Prostate gland (tissue), 2 donors: ENCODE results near the gene CORO2B. TPM values are rescaled to one million over a fixed set of nuclear protein-coding genes. Genes with fewer than 3 reads are reported as not detected.
A peak's percentile ranks its signal among the peaks of the same experiment; 100 is the strongest.

Experiments
- DNase-seq: peaks from one replicate; pipeline ENCODE4 v3.0.0-alpha.2; 2019; ENCODE audit warnings: low spot score
- H3K27ac ChIP-seq, 2 donors: fragments of 200-600 bp; sonication (generic); 2 replicates each; pipeline ENCODE4 v1.5.1; 2017 to 2019
- H3K27me3 ChIP-seq: fragments of 200-600 bp; sonication (generic); replicated peaks from 2 replicates; pipeline ENCODE4 v1.5.1; 2019; ENCODE audit not compliant: insufficient read depth
- H3K36me3 ChIP-seq, 2 donors: fragments of 200-600 bp; sonication (generic); 1 replicate in 1 of 2; 2 replicates in 1 of 2; pipeline versions ENCODE4 v1.5.1 to v1.8.1; 2017 to 2019
- H3K4me1 ChIP-seq: fragments of 200-600 bp; sonication (generic); replicated peaks from 2 replicates; pipeline ENCODE4 v1.5.1; 2019
- H3K4me3 ChIP-seq, 2 donors: fragments of 200-600 bp; sonication (generic); 2 replicates each; pipeline ENCODE4 v1.5.1; 2017 to 2019
- H3K9me3 ChIP-seq: fragments of 200-600 bp; sonication (generic); 2 replicates; pipeline ENCODE4 v1.5.1; 2017
- POLR2A ChIP-seq: fragments of 450-650 bp; IDR thresholded peaks from one replicate; pipeline ENCODE4 v1.6.1; 2016; ENCODE audit warnings: antibody characterized with exemption, mild to moderate bottlenecking
- POLR2AphosphoS5 ChIP-seq: sonication (generic); formaldehyde crosslinking; IDR thresholded peaks from one replicate; pipeline ENCODE4 v1.6.1; 2017; ENCODE audit warnings: antibody characterized with exemption
- WGBS: methylation state at CpG from one replicate; pipeline ENCODE4 v1.1.5; 2018; 5-methylcytosine and 5-hydroxymethylcytosine counted together
- intact Hi-C: fragments of 100-400 bp; cut with DNase I; formaldehyde crosslinking; loops from one replicate; pipeline ENCODE4 v1.14.2; 2022
- total RNA-seq, 2 donors: library from RNA; depleted of rRNA; stranded (reverse); fragments of >200 nt; gene quantifications; one replicate each; pipeline ENCODE4 v1.1.0, GENCODE V29; 2016
- TF ChIP-seq, protein P1 (sequence below), 4 experiments: fragments of 200-600 bp in 2 of 4; fragments of 450-650 bp in 2 of 4; sonication (generic) in 2 of 4; IDR thresholded peaks; 1 replicate in 3 of 4; 2 replicates in 1 of 4; pipeline ENCODE4 v1.5.1; 2016 to 2019; ENCODE audit warnings: antibody characterized with exemption in 4 of 4, mild to moderate bottlenecking in 2 of 4, moderate library complexity in 2 of 4

CORO2B gene
- total RNA-seq, 2 donors from 2014 or later: 0.50 to 1.4 TPM

DNA sequence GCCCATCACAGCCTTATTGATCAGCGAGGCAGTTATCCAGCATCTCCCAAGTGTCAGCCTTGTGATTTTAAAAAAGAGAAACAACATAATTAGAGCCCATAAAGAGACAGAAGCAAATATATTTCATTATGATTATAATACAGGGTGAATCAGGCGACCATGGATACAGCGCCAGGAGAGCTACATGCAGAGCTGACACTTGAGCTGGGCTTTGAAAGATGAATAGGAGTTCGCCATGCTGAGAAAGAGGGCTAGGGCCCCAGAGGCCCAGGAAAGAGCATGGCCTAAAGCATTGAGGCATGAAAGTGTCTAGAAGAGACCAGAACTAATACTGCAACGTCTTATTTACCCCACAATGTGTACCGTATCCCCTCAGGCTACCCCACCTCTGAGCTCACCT lies 4.2 kb upstream of the CORO2B start:
- WGBS: 90% methylated on average over 6 of the region's 6 CpGs
- no peaks in the 10 kb centered on the region for H3K27me3 ChIP-seq
- no peak overlapping the region for H3K27ac ChIP-seq
- no peak for TF ChIP-seq POLR2A
- TF ChIP-seq POLR2AphosphoS5: no peak
- TF ChIP-seq, protein P1, sequence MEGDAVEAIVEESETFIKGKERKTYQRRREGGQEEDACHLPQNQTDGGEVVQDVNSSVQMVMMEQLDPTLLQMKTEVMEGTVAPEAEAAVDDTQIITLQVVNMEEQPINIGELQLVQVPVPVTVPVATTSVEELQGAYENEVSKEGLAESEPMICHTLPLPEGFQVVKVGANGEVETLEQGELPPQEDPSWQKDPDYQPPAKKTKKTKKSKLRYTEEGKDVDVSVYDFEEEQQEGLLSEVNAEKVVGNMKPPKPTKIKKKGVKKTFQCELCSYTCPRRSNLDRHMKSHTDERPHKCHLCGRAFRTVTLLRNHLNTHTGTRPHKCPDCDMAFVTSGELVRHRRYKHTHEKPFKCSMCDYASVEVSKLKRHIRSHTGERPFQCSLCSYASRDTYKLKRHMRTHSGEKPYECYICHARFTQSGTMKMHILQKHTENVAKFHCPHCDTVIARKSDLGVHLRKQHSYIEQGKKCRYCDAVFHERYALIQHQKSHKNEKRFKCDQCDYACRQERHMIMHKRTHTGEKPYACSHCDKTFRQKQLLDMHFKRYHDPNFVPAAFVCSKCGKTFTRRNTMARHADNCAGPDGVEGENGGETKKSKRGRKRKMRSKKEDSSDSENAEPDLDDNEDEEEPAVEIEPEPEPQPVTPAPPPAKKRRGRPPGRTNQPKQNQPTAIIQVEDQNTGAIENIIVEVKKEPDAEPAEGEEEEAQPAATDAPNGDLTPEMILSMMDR (IDR thresholded peaks at IDR 0.05): no peak
- no peak overlapping the region for H3K4me3 ChIP-seq
- H3K9me3 ChIP-seq: no peaks in the 10 kb centered on the region
- intact Hi-C loops: no loop called here
- H3K36me3 ChIP-seq: no peaks in the 10 kb centered on the region
- no peaks in the 10 kb centered on the region for H3K4me1 ChIP-seq
- DNase-seq: no peak

DNA sequence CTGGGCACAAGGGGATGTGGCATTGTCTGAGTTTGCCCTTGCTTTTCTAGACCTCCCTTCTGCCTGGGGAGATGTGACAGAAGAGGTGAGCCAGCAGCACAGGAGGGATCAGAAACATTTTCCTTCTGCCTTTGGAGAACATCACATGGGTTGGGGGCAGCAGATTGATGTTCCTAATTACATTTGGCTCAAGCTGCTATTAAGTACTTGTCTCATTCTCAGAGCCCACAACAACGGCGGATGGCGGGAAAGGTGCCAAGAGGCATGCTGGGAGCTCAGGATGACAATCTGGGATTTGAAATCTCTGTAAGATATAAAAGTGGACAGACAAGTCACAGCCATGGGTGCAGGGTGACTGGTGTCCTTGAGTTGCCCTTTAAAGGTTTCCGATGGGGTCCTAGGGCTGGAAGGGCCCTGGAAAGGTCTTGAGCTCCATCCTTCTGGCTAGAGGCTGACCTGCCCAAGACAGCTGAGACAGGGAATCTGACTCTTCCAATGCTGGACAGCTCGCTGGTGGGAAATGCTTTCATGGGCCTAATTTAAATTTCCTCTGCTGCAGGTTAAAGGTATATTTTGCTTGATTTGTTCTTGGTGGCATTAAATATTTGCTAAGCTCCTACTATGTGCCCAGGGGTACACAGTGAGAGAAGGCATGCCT lies 2.4 kb upstream of the CORO2B start:
- no peaks in the 10 kb centered on the region for H3K4me1 ChIP-seq
- TF ChIP-seq POLR2AphosphoS5: no peak
- TF ChIP-seq POLR2A: no peak
- TF ChIP-seq, protein P1 (IDR thresholded peaks at IDR 0.05): no peak
- no peak for DNase-seq
- intact Hi-C loops: no loop called here
- H3K27me3 ChIP-seq: no peaks in the 10 kb centered on the region
- no peaks in the 10 kb centered on the region for H3K36me3 ChIP-seq
- no peak overlapping the region for H3K4me3 ChIP-seq
- no peak overlapping the region for H3K27ac ChIP-seq
- H3K9me3 ChIP-seq: no peaks in the 10 kb centered on the region
- WGBS: 75% methylated on average over 5 of the region's 5 CpGs

GRCh38 chr15:68578175-68578979 lies 416 bp upstream of the CORO2B start:
- H3K36me3 ChIP-seq: no peaks in the 10 kb centered on the region
- intact Hi-C loops: no loop called here
- H3K4me3 ChIP-seq: peak overlapping the region; percentile 42 to 56
- H3K9me3 ChIP-seq: no peaks in the 10 kb centered on the region
- WGBS: under 1% methylated on average over 77 of the region's 79 CpGs
- H3K27ac ChIP-seq: peak overlapping the region; percentile 49 to 53
- peak; percentile 16 for DNase-seq
- no peaks in the 10 kb centered on the region for H3K27me3 ChIP-seq
- no peaks in the 10 kb centered on the region for H3K4me1 ChIP-seq
- no peak for TF ChIP-seq POLR2AphosphoS5
- TF ChIP-seq, protein P1 (IDR thresholded peaks at IDR 0.05): peak in 2 of 4 experiments; percentile 52 to 54

DNA sequence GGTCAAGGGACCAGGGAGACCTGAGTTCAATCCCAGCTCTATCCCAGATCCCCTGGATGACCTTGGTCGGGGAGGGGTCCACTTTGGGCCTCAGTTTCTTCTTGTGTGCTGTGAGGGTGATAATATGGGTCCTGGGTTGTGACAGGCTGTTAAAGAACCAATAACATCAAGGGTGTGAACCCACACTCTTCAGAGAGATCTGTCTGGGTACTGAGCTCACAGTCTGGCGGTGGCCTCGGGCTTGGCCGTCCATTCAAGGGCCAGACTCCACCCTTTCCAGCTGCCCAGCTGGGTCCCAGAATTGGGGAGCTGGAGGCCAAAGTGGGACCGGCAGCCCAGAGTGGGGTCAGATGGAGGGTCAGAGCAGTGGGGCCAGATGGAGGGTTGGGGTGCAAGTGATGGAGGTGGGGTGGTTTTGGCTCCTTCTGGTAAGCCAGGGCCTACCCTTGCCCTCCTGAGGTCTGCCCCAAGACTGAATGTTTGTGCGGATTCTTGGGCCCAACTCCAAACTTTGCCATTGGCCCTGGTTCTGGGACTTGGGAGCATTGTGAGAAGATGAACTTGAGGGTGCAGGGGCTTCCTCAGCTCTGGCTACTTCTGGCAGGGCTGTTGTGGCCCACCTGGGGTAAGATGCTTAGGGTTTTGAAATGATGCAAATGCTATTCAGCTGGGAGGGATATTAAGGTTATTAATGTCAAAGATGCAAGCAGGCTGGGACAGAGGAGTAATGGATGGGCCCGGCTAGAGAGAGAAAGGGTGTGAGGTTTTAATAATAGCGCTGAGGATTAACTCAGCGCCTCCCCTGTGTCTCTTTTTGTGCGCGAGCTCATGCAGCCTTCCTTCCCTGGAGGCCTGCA lies 1.5 kb downstream of the CORO2B start:
- Histone ChIP-seq H3K4me3 (no peak overlapping the region), H3K36me3 (no peaks in the 10 kb centered on the region), H3K9me3 (no peaks in the 10 kb centered on the region), H3K27me3 (no peaks in the 10 kb centered on the region), H3K27ac (no peak overlapping the region), H3K4me1 (no peaks in the 10 kb centered on the region)
- DNase-seq: no peak
- intact Hi-C loops: no loop called here
- no peak for TF ChIP-seq POLR2AphosphoS5
- TF ChIP-seq, protein P1 (IDR thresholded peaks at IDR 0.05): no peak
- no peak for TF ChIP-seq POLR2A
- WGBS: 86% methylated on average over 11 of the region's 11 CpGs
